Tibial nerve (tissue), 4 donors: ENCODE results near the gene HDGFL3. TPM values are rescaled to one million over a fixed set of nuclear protein-coding genes. Genes with fewer than 3 reads are reported as not detected.

Experiments
- DNase-seq, 2 donors: peaks; one replicate each; pipeline ENCODE4 v3.0.0-alpha.2; 2019; ENCODE audit warnings: low spot score in 2 of 2
- H3K27ac ChIP-seq, 4 donors: fragments of 200-600 bp; sonication (generic) in 3 of 4; one replicate each; pipeline ENCODE4 v1.5.1; 2017 to 2019; ENCODE audit warnings: mild to moderate bottlenecking in 1 of 4
- H3K27me3 ChIP-seq, 2 donors: fragments of 200-600 bp; sonication (generic) in 1 of 2; one replicate each; pipeline versions ENCODE4 v1.5.1 to v1.6.0; 2017 to 2019
- H3K36me3 ChIP-seq, 3 donors: fragments of 200-600 bp; sonication (generic); one replicate each; pipeline ENCODE4 v1.5.1; 2018 to 2019
- H3K4me1 ChIP-seq, 4 donors: fragments of 200-600 bp; sonication (generic) in 3 of 4; one replicate each; pipeline ENCODE4 v1.5.1; 2017 to 2019
- H3K4me3 ChIP-seq, 4 donors: fragments of 200-600 bp; sonication (generic) in 3 of 4; one replicate each; pipeline ENCODE4 v1.5.1; 2017 to 2019; ENCODE audit warnings: mild to moderate bottlenecking in 1 of 4, moderate library complexity in 1 of 4
- H3K9me3 ChIP-seq, 4 donors: fragments of 200-600 bp; sonication (generic) in 3 of 4; one replicate each; pipeline ENCODE4 v1.5.1; 2017 to 2019
- CTCF ChIP-seq, 5 experiments: fragments of 200-600 bp in 3 of 5; fragments of 450-650 bp in 2 of 5; sonication (generic) in 3 of 5; IDR thresholded peaks; one replicate each; pipeline ENCODE4 v1.5.1; 2016 to 2019; ENCODE audit warnings: antibody characterized with exemption in 5 of 5, mild to moderate bottlenecking in 3 of 5, moderate library complexity in 2 of 5
- EP300 ChIP-seq, 2 donors: sonication (generic); formaldehyde crosslinking; IDR thresholded peaks; one replicate each; pipeline ENCODE4 v1.6.1; 2017; ENCODE audit warnings: antibody characterized with exemption in 2 of 2, mild to moderate bottlenecking in 1 of 2
- POLR2A ChIP-seq, 2 donors: fragments of 450-650 bp; IDR thresholded peaks; one replicate each; pipeline ENCODE4 v1.6.1; 2017; ENCODE audit warnings: antibody characterized with exemption in 2 of 2, mild to moderate bottlenecking in 2 of 2, moderate library complexity in 2 of 2
- WGBS, 2 donors: methylation state at CpG; one replicate each; pipeline ENCODE4 v1.1.5; 2018; 5-methylcytosine and 5-hydroxymethylcytosine counted together
- total RNA-seq, 4 donors: library from RNA; depleted of rRNA; stranded (reverse); fragments of >200 nt; gene quantifications; one replicate each; pipeline ENCODE4 v1.1.0, GENCODE V29; 2016

HDGFL3 gene
- total RNA-seq, 4 donors from 2014 or later = 25.6 to 54.8 (median 43.4) TPM

GRCh38 chr15:83164111-83164770 lies 43.4 kb downstream of the HDGFL3 start:
- Histone ChIP-seq H3K4me3 (no peak overlapping the region), H3K9me3 (peaks cover 0 to 38% (median 11%) of the 10 kb centered on the region in 4 donors), H3K27ac (no peak overlapping the region), H3K27me3 (no peaks in the 10 kb centered on the region), H3K4me1 (no peaks in the 10 kb centered on the region), H3K36me3 (peaks cover 0 to 25% (median 0%) of the 10 kb centered on the region in 3 donors)
- TF ChIP-seq POLR2A (IDR thresholded peaks at IDR 0.05) (no peak), EP300 (IDR thresholded peaks at IDR 0.05) (no peak), CTCF (IDR thresholded peaks at IDR 0.05) (no peak)
- 66 to 88% methylated on average over 1 of the region's 1 CpG for WGBS, 2 donors
- no peak for DNase-seq

- Histone ChIP-seq H3K27ac (no peak overlapping the region), H3K4me3 (no peak overlapping the region), H3K27me3 (no peaks in the 10 kb centered on the region), H3K4me1 (no peaks in the 10 kb centered on the region), H3K36me3 (peaks cover 0 to 25% (median 0%) of the 10 kb centered on the region in 3 donors), H3K9me3 (peaks cover 0 to 32% (median 10%) of the 10 kb centered on the region in 4 donors)
- WGBS, 2 donors = 81 to 85% methylated on average over 4 of the region's 4 CpGs
- no peak for DNase-seq
- TF ChIP-seq EP300 (IDR thresholded peaks at IDR 0.05) (no peak), POLR2A (IDR thresholded peaks at IDR 0.05) (no peak), CTCF (IDR thresholded peaks at IDR 0.05) (no peak)
Observed at GRCh38 chr15:83163032-83163431, 44.6 kb downstream of the HDGFL3 start.

- DNase-seq = no peak
- Histone ChIP-seq H3K36me3 (peaks cover 0 to 42% (median 0%) of the 10 kb centered on the region in 3 donors), H3K4me1 (no peaks in the 10 kb centered on the region), H3K27ac (no peak overlapping the region), H3K9me3 (peaks cover 0 to 9% (median 4%) of the 10 kb centered on the region in 4 donors), H3K4me3 (no peak overlapping the region), H3K27me3 (no peaks in the 10 kb centered on the region)
- TF ChIP-seq EP300 (IDR thresholded peaks at IDR 0.05) = no peak
- no peak for TF ChIP-seq POLR2A (IDR thresholded peaks at IDR 0.05)
- TF ChIP-seq CTCF (IDR thresholded peaks at IDR 0.05) = no peak
- WGBS, 2 donors = 96 to 99% methylated on average over 3 of the region's 3 CpGs
Observed at GRCh38 chr15:83160741-83161140, 46.9 kb downstream of the HDGFL3 start.

GRCh38 chr15:83158393-83158792 lies 49.2 kb downstream of the HDGFL3 start:
- TF ChIP-seq POLR2A (IDR thresholded peaks at IDR 0.05) (no peak), CTCF (IDR thresholded peaks at IDR 0.05) (no peak), EP300 (IDR thresholded peaks at IDR 0.05) (no peak)
- H3K4me1 ChIP-seq = no peaks in the 10 kb centered on the region
- H3K9me3 ChIP-seq = no peaks in the 10 kb centered on the region
- H3K27me3 ChIP-seq = no peaks in the 10 kb centered on the region
- no peak for DNase-seq
- 89% methylated on average over 1 of the region's 1 CpG for WGBS, 2 donors
- H3K4me3 ChIP-seq = no peak overlapping the region
- H3K27ac ChIP-seq = no peak overlapping the region
- peaks cover 0 to 41% (median 0%) of the 10 kb centered on the region in 3 donors for H3K36me3 ChIP-seq

- no peak overlapping the region for H3K4me3 ChIP-seq
- TF ChIP-seq CTCF (IDR thresholded peaks at IDR 0.05) = no peak
- no peaks in the 10 kb centered on the region for H3K27me3 ChIP-seq
- no peak for DNase-seq
- WGBS, 2 donors = 44 to 55% methylated on average over 1 of the region's 1 CpG
- H3K27ac ChIP-seq = no peak overlapping the region
- no peaks in the 10 kb centered on the region for H3K9me3 ChIP-seq
- H3K36me3 ChIP-seq = peaks cover 0 to 38% (median 0%) of the 10 kb centered on the region in 3 donors
- no peaks in the 10 kb centered on the region for H3K4me1 ChIP-seq
Observed at GRCh38 chr15:83155942-83156341, 51.7 kb downstream of the HDGFL3 start.
